Hepatic stellate cell (primary cell): ENCODE data around the gene NRIP1.
A peak's percentile ranks its signal among the peaks of the same experiment; 100 is the strongest.
"Not testable (repeated sequence)": the region's sequence is repeated elsewhere in the genome, so short reads cannot be mapped to it uniquely, and the experiment has no call there.

Experiments used
- DNase-seq: peaks from one replicate; pipeline ENCODE4 v3.0.0; 2011; ENCODE audit warnings: low spot score

NRIP1 gene

DNA sequence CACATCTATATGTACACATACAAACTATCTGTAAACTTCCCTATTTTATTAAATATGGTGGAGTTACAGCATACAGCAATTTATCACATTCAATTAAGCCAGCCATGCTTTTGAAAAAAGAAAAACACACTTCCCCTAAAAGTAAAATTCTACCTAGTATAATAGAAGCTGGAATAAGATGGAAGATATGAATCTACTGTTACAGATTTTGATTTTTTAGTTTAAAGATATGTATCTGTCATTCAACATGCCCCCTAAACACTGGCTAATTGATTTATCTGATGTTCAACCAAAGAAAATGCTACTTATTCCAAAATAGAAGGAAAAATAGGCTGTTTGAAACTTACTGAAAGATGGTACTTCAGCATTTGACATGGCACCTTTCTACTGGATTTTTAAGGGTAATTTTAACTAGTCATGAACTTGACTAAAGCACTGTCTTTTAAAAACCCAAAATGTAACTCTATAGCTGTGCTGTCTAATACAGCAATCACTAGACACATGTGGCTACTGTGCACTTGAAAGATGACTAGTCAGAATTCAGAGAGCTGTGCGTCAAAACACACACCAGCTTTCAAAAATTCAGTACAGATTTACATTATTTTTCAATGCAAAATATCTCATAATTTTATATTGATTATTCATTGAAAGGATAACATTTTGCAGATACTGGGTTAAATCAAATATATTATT lies 25.0 kb downstream of the NRIP1 start:
- DNase-seq, result no peak

DNA sequence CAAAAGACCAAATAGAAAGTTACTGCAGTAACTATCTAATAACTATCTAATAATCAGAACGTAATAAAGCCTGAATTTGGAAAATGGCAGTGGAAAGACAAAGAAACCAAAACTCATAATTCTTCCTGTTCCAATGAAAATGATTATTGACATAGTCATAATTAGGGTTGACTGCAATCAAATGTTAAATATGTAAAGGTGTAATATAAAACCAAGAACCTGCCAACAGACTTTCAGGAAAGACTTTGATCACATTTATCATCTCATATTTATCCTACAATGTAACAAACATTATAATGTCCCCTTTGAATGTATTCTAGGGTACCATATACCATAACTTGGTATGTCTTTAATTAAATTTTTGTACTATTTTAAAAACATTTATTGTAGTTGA lies 26.9 kb downstream of the NRIP1 start:
- DNase-seq, result no peak

DNA sequence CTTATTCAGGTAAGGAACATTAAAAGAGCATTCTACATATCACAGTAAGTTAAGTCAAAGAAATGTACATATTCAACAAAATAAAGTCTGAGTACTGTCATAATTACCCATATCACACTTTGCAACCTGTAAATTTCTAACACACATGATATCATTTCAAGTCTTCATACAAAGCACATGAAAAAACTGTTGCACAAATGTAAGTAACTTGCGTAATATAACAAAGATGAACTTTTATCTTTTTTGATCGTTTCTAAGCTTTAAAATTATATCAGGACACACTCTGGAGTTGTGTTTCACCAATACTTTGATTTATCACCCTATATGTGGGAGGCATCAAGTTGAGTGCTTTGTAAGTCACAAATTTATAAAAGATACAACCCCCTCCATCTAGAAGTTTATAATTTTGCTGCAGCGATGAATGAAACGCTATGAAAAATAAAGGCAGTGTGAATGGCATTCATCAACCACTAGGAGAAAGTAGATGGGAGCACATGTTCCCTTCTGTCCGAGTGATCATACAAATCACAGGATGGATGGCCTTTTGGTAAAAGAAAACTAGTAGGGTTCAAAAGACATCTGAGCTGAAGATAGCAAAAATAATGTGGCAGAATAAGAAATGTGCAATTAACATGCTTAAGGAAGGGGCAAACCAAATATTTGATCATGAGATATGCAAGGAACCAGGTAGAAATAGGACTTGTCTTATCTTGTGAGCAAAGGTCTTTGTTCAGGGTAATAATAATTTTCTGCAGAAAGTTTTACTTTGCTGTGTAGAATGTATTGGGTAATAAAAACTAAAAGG lies 27.5 kb downstream of the NRIP1 start:
- no peak for DNase-seq

DNA sequence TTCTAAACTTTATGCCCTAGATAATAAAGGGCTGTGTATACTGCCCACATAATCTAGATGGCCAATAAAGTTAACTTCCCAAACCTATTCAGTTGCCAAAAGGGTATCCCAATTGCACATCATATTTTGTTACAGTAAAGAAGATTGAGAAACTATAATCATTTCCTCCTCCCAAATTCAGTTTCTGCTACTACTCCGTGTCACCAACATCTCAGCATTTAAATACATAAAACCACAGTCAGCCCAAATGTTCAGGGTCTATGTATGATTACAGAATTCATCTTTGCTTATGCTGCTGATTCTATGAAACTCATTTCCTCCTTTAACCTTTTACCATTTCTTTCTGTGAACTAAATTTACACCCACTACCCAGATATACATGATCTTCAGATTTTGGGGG lies 28.6 kb downstream of the NRIP1 start:
- DNase-seq, result no peak

DNA sequence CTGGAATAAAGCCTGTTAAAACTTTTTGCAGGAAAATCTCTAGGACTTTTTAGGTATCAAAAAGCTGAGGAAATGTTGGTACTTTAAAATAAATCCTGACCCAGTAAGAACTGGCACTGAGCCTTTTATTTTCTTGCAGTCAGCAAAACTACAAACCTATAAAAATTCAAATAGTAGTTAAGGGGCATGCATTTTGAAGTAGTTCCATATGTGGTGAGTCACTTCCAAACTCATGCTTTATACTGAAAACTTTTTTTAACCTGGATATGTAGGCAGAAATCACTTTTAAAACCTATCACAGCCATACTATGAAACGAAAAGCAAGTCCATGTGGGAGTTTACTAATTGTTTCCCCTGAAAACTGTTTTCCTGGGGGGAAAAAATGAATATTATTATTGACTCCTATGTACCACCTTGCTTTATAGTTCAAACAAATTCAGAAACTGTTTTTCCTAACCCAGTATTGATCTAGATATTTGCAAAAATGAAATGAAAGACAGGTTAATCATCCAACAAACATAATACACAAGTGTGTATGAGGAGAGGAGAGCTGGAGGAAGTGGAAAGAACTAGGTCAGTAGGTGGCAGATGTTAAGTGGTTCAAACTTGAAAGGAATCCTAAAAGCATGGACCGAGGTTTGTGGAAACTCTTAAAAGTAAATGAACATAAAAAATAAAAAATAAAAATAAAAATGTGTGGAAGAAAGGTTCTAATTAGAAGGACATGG lies 30.5 kb downstream of the NRIP1 start:
- no peak for DNase-seq

DNA sequence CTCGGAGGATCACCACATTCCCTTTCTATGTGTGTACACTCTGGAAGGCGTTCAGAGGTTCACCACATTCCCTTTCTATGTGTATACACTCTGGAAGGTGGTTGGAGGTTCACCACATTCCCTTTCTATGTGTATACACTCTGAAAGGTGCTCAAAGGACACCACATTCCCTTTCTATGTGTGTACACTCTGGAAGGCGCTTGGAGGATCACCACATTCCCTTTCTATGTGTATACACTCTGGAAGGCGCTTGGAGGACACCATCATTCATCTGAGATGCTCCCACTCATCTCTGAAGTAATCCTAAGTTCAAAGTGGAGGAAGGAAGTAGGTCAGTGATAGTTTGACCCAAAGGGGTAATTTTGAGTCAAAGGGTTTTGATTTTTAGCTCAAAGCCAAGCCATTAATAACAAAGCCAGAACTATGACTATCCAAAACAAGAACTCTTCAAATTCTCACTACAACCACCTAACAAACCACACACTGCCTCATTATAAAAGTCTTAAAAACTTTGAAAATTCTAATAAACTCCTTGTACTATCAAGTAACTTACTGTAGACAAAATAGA lies 32.9 kb downstream of the NRIP1 start:
- no peak for DNase-seq

DNA sequence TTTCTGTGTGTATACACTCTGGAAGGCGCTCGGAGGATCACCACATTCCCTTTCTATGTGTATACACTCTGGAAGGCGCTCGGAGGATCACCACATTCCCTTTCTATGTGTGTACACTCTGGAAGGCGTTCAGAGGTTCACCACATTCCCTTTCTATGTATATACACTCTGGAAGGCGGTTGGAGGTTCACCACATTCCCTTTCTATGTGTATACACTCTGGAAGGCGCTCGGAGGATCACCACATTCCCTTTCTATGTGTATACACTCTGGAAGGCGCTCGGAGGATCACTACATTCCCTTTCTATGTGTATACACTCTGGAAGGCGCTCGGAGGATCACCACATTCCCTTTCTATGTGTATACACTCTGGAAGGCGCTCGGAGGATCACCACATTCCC lies 33.4 kb downstream of the NRIP1 start:
- not testable (repeated sequence) for DNase-seq

DNA sequence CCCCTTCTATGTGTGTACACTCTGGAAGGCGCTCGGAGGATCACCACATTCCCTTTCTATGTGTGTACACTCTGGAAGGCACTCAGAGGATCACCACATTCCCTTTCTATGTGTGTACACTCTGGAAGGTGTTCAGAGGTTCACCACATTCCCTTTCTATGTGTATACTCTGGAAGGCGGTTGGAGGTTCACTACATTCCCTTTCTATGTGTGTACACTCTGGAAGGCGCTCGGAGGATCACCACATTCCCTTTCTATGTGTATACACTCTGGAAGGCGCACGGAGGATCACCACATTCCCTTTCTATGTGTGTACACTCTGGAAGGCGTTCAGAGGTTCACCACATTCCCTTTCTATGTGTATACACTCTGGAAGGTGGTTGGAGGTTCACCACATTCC lies 33.9 kb downstream of the NRIP1 start:
- DNase-seq, result not testable (repeated sequence)

DNA sequence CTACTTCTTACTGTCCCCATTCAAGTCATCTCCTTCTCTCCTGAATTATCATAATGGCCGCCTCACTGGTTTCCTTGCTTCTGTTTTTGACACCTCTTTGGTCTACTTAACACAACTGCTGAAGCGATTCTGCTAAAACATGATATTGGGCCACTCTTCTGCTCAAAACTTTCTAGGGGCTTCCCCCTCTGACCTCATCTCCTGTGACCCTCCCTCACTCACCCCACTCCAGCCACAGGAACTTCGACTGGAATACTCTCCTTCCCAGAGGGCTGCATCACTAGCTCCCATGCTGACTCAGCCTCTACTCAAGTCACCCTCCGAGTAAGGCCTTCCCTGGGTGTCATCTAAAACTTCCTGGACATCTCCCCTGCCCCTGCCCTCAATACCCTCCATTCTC lies 35.7 kb downstream of the NRIP1 start:
- no peak for DNase-seq

DNA sequence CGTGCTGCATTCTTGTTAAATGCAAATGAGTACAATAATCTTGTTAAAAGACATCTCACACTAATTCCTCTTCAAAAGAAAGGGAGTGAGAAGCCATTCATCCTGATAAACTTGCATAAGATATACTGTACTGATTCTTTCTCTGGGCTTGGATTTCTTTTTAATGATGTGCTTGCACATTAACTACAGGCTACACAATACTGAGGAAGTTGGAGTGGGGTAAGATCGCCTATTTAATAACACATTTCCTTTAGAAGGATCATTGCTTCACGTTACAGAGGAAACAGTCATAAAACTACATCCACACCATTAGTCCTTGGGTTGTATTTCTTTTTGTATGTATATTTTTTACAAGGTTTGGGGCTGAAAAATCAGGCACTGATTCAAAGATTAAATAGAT lies 36.6 kb downstream of the NRIP1 start:
- no peak for DNase-seq

DNA sequence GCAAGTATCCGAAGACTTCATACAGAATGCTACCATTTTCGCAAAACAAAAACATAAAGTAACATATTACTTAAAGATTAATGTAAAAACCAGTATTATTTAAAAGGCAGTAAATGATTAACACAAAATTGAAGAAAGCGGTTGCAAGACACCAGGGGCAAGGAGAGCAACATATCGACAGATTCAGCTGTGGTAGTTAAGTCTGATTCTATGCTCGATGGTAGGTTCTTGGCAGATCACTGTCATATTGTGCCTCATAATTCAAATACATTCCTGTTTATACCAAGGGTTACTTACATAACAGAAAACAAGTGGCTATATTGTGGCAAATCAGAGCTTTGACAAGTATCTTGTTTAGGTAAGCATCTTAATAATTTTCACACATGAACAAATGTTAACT lies 37.7 kb downstream of the NRIP1 start:
- no peak for DNase-seq

DNA sequence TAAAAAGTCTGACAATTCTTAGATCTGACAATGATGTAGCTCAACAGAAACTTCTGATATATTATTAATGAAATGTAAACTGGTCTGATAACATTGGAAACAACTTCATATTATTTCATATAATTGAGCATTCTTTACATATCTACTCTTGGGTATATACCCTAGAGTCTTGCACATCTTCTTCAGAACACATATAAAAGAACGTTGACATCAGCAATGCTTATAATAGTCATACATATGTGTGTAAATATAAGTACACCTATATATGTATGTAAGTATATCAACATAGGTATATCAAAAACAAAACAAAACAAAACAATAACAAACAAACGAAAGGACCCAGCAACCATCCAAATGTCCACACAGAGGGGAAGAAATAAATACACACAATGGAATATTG lies 38.4 kb downstream of the NRIP1 start:
- DNase-seq, result no peak

DNA sequence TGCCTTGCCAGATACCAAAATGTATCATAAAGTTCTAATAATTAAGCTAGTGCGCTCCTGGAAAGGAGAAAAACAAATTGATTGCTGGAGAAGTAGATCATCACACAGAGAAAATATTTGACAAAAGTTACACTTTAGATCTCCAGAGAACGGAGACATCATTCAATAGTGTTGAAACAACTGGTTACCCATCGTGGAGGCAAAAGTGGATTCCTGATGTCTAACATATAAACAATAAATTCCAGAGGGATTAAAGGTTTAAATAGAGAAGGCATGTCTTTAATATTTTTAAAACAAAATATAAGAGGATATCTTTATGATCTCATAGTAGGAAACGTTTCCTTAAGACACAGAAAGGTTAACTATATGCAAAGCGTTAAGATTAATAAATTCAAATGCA lies 41.0 kb downstream of the NRIP1 start:
- DNase-seq, result no peak

DNA sequence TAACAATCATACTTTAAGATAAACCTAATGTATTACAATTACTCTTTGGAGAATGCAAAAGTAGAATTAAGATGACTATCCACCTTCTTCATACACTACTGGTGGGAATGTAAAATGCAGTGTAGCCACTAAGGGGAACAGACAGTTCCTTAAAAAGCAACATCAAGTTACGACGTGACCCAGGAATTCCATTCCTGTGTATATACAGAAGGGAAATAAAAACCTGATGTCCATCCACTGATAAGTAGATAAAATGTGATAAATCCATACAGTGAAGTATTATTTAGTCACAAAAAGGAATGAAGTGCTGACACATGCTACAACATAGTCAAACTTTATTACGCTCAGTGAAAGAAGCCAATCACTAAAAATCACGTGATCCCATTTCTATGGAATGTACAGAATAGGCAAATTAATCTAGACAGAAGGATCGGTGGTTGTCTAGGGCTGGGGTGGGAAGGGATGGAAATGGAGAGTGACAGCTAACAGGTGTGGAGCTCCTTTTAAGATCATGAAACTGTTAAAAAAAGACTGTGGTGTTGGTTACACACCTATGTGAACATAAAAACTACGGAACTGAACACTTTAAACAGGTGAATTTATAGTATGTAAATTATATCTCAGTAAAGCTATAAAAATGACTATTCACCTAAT lies 42.1 kb downstream of the NRIP1 start:
- no peak for DNase-seq

DNA sequence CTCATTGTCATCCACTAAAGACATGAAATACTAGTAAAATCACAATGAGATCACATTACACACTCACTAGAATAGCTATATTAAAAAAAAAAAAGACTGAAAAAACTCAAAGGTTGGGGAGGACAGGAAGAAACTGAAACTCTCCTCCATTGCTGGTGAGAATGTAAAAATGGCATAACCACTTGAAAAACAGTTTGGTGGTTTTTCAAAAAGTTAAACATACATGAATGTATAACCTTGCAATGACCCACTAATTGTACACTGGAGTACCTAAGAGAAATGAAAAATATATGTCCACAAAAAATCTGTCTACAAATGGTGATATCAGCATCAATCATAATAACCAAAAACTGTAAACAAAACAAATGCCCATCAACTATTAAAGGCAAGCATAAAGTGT lies 44.0 kb downstream of the NRIP1 start:
- DNase-seq, result no peak

DNA sequence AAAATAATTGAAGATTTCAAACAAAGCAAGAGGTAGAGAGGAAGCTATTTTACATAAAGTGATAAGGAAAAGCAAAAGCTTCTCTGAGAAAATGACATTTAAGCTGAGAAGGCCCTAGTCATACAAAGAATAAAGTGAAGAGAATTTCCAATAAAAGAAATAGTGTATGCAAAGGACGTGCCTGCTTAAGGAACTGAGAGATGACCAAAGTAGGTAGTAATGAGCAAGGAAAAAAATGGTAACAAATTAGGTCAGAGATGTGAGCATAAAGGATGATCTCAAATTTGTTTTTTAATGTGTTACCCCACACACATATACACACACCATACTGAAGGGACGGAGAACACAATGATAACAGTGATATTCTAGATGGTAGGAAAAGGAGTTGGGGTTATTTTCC lies 46.4 kb downstream of the NRIP1 start:
- DNase-seq, result no peak

DNA sequence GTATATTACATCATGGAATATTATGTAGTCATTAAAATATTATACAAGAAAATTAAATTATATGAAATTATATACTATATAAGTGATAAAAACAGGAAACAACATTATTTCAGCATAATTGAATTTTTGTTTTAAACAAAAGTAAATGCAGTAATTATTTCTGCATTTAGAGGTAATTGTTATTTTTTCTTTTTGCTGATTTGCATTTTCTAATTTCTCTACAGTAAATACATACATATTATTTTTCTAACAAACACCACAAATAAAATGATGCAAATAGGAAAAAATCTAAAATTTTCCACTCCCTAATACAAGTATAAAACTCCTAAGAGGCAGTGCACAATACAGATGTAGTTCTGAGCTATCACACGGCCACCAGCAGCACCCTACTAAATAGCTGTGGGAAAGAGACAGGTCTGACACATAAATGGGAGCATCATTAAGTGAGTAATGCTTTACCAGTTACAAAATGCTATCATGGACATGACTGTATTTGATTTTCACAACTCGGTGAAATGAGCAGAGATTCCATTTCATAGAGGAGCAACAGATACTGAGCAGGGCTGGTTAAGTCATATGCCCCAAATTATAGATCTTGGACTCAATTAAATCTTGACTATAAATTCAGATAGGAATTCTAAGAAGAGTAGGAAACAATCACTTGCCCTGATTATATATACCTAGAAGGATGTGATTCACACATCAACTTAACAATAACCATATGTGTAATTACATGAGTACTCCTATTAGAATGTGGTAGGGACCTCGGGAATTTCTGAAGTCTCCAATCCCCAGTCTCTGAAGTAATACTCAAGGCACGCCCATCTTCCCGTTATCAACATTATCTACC lies 49.0 kb downstream of the NRIP1 start:
- DNase-seq, result peak; percentile 45

DNA sequence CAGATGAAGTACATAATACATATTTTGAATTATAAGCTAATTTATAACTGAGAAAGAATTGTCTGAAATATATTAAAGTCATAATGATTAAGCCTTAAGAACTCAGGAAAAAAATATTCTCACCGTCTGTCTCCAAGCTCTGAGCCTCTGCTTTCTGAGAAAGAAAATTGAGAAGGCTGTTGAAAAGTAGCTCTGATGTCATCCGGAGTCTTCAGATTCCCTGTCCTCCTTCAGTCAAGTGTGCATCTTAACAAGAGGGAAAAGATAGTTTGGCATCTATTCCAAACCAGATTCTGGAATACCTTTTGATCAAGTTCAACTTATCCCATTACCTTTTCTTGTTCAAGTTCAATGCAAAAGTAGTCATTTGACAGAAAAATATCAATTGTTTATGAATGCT lies 50.6 kb downstream of the NRIP1 start:
- no peak for DNase-seq

DNA sequence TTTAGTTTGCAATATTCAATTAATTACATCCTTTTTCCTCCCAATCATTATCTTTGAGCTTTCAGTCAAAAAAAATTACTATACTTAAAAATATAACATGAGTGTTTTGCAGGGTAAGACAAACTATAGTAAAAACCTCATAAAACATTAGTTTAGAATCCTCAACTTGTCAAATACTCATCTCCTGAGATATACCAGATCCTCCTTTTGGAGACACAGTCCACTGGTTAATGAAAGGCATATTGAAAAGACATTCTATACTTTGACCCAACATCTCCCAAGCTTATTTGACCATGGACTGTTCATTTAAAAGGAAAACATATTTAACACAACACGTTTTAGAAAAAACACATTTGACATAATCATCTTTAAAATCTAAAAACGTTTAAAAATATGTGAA lies 52.8 kb downstream of the NRIP1 start:
- DNase-seq, result no peak

DNA sequence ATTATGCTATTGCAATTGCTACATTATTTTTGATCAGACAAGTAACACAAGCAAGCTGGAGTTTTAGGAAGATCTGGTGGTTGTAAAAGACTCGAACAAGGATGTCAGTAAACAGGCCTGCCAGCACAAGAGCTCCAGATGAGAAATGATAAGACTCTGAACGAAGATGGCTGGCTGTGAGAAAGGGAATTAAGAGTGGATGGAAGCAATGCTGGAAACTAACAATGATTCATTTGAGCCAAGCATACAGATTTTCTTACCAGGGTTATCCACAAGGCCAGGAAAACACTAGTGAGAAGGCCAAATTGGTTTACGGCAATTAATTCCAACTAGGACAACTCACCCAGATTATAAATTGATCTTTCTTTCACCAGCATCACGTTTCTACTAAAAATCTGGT lies 54.2 kb downstream of the NRIP1 start:
- DNase-seq, result no peak

DNA sequence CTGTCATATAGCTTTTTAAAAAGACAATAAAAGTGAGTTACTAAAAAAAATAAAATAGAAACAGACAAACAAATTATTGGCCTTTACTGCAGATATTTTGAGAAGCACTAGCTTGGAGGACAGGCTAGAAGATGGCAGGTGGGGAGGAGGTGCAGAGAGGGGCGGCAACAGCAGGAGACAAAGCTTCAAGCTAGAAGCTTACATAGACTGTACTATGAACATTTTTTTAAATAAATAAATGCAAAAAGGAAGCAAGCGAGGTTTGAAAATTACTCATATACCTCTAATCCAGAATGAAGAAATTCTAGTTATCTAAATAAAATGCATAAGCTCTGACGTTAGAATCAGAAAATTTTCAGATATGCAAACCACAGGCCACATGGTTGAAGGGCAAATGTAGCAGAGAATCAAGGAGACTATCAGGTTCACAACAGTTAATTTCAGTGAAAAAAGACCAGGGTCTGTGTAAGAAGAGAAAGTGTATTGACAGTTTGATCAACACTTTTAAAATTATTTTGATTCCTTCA lies 54.9 kb downstream of the NRIP1 start:
- DNase-seq, result peak; percentile 57
